GM12873 (cell line): ENCODE measurements around the gene SLC6A7.

Experiments
- CTCF ChIP-seq: IDR thresholded peaks from 2 replicates; pipeline ENCODE4 v1.5.1; 2012; ENCODE audit warnings: low read depth, mild to moderate bottlenecking, moderate library complexity, low read length, control low read depth; ENCODE audit not compliant: insufficient read depth; ENCODE audit errors: missing control alignments

SLC6A7 gene

GRCh38 chr5:150176745-150177477 lies 13.0 kb upstream of the SLC6A7 start:
- no peak for TF ChIP-seq CTCF

GRCh38 chr5:150177721-150178120 lies 12.1 kb upstream of the SLC6A7 start:
- no peak for TF ChIP-seq CTCF

DNA sequence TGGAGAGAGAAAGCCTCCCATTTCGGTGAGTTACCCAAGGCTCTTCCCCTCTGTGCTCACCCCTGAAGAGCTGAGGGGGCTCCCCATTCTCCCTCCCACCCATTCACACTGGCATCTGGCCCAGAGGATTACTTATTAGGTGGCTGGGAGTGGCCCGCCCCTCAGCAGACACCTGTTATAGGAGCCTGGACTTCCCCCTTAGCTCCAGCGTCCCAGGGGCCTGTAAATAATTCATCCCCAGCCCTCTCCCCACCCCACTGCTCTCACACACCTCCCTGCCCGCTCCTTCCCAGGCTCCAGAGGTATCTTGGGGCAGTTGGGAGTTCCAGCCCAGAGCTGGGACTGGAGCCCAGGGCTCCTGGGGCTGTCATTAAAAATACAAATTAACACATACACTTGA lies 11.6 kb upstream of the SLC6A7 start:
- no peak for TF ChIP-seq CTCF

GRCh38 chr5:150179019-150179620 lies 10.7 kb upstream of the SLC6A7 start:
- no peak for TF ChIP-seq CTCF

DNA sequence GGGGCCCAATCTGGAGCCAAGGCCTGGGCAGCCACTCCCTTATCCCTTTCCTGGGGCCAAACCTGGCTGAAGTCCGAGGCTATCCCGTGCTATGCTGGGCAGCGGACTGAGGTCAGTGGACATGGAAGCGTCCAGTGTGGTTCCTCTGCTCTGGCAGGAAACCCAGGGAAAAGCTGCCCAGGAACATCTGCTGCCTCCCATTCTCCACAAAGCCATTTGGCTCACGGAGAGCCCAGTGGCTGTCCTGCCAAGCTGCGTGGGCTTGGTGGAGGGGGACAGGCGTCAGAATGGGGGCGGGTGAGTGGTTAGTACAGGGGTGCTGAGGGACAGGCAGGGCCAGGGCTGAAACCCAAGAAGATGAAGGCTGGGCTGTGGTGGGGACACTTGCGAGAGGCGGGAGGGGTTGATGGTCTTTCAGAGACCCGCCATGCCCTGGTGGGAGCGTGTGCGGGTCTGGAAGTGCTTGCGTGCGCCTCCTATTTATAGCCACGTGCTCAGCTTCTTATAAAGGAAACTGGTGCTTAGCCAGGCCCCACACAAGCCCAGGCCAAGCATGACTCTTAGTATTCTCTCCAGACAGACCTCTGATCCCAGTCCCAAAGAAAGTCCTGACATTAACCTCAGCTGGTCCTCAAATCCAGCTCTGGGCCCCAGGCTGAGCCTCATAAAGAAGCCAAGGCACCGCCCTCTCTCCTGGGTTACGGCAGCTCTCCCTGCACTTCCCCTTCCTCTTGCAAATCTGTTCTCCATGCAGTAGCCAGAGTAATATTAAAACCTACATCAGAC lies 9.4 kb upstream of the SLC6A7 start:
- TF ChIP-seq CTCF = no peak

GRCh38 chr5:150181027-150181426 lies 8.8 kb upstream of the SLC6A7 start:
- no peak for TF ChIP-seq CTCF

- no peak for TF ChIP-seq CTCF
These were observed 7.9 kb upstream of the SLC6A7 start for GRCh38 chr5:150181766-150182545.
